ENCODE results near the gene TP53BP1.

Gene TP53BP1

DNA sequence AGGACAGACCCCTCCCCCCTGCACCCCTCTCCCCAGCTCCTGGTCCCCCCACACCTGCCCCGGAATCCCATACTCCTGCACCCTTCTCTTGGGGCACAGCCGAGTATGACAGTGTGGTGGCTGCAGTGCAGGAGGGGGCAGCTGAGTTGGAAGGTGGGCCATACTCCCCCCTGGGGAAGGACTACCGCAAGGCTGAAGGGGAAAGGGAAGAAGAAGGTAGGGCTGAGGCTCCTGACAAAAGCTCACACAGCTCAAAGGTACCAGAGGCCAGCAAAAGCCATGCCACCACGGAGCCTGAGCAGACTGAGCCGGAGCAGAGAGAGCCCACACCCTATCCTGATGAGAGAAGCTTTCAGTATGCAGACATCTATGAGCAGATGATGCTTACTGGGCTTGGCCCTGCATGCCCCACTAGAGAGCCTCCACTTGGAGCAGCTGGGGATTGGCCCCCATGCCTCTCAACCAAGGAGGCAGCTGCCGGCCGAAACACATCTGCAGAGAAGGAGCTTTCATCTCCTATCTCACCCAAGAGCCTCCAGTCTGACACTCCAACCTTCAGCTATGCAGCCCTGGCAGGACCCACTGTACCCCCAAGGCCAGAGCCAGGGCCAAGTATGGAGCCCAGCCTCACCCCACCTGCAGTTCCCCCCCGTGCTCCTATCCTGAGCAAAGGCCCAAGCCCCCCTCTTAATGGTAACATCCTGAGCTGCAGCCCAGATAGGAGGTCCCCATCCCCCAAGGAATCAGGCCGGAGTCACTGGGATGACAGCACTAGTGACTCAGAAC is 34.3 kb upstream of the TP53BP1 start:
- DNase-seq: no peak
- WGBS (ENCODE audit: extremely low coverage, insufficient coverage, low lambda C conversion rate): no CpG with 5 or more reads among the region's 9 CpGs
- no peak overlapping the region for H3K4me2 ChIP-seq (ENCODE audit: low read length)
- H3K56ac ChIP-seq (ENCODE audit: low read length): no peak overlapping the region
- no peak overlapping the region for H2BK120ac ChIP-seq (ENCODE audit: low read depth, low read length)
- no peak overlapping the region for H2AK5ac ChIP-seq (ENCODE audit: low read length)
- no peaks in the 10 kb centered on the region for H3K79me2 ChIP-seq (ENCODE audit: control insufficient read depth, insufficient read depth, low read length)
- H2BK5ac ChIP-seq (ENCODE audit: low read length): no peak overlapping the region
- no peaks in the 10 kb centered on the region for H3K79me1 ChIP-seq (ENCODE audit: low read length)
- no peak overlapping the region for H3K27ac ChIP-seq (ENCODE audit: low read depth, low read length)
- H3K27me3 ChIP-seq (ENCODE audit: insufficient read depth, low read length, poor library complexity): no peaks in the 10 kb centered on the region
- no peak overlapping the region for H4K8ac ChIP-seq (ENCODE audit: low read depth, low read length)
- H3K23ac ChIP-seq (ENCODE audit: low read length): no peak overlapping the region
- no peak overlapping the region for H2BK15ac ChIP-seq (replicated peaks; ENCODE audit: low read depth)
- H3K9ac ChIP-seq (ENCODE audit: low read length): no peak overlapping the region
- peaks cover 8% of the 10 kb centered on the region for H3K4me1 ChIP-seq (ENCODE audit: control insufficient read depth, low read depth, low read length)
- H3K18ac ChIP-seq (ENCODE audit: low read length): no peak overlapping the region
- H3K4me3 ChIP-seq (ENCODE audit: low read length): no peak overlapping the region
- no peaks in the 10 kb centered on the region for H3K36me3 ChIP-seq (ENCODE audit: control insufficient read depth, insufficient read depth, low read length)
- no peak overlapping the region for H3K4ac ChIP-seq (ENCODE audit: low read depth, low read length)
- H4K5ac ChIP-seq (ENCODE audit: low read length): no peak overlapping the region

DNA sequence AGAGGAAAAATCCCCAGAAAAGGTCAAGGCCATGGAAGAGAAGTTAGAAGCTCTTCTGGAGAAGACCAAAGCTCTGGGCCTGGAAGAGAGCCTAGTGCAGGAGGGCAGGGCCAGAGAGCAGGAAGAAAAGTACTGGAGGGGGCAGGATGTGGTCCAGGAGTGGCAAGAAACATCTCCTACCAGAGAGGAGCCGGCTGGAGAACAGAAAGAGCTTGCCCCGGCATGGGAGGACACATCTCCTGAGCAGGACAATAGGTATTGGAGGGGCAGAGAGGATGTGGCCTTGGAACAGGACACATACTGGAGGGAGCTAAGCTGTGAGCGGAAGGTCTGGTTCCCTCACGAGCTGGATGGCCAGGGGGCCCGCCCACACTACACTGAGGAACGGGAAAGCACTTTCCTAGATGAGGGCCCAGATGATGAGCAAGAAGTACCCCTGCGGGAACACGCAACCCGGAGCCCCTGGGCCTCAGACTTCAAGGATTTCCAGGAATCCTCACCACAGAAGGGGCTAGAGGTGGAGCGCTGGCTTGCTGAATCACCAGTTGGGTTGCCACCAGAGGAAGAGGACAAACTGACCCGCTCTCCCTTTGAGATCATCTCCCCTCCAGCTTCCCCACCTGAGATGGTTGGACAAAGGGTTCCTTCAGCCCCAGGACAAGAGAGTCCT is 33.4 kb upstream of the TP53BP1 start:
- Histone ChIP-seq H3K4me2 (ENCODE audit: low read length) (no peak overlapping the region), H2BK15ac (replicated peaks; ENCODE audit: low read depth) (no peak overlapping the region)

DNA sequence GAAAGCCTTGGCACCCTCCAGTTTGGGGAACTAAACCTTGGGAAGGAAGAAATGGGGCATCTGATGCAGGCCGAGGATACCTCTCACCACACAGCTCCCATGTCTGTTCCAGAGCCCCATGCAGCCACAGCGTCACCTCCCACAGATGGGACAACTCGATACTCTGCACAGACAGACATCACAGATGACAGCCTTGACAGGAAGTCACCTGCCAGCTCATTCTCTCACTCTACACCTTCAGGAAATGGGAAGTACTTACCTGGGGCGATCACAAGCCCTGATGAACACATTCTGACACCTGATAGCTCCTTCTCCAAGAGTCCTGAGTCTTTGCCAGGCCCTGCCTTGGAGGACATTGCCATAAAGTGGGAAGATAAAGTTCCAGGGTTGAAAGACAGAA is 32.2 kb upstream of the TP53BP1 start:
- H3K27ac ChIP-seq (ENCODE audit: low read depth, low read length): no peak overlapping the region
- H3K23ac ChIP-seq (ENCODE audit: low read length): no peak overlapping the region
- no peak overlapping the region for H2BK5ac ChIP-seq (ENCODE audit: low read length)
- H3K79me2 ChIP-seq (ENCODE audit: control insufficient read depth, insufficient read depth, low read length): no peaks in the 10 kb centered on the region
- H3K56ac ChIP-seq (ENCODE audit: low read length): no peak overlapping the region
- no peak overlapping the region for H3K4me2 ChIP-seq (ENCODE audit: low read length)
- no peak for DNase-seq
- no peak overlapping the region for H3K18ac ChIP-seq (ENCODE audit: low read length)
- no CpG with 5 or more reads among the region's 4 CpGs for WGBS (ENCODE audit: extremely low coverage, insufficient coverage, low lambda C conversion rate)
- no peaks in the 10 kb centered on the region for H3K36me3 ChIP-seq (ENCODE audit: control insufficient read depth, insufficient read depth, low read length)
- no peaks in the 10 kb centered on the region for H3K27me3 ChIP-seq (ENCODE audit: insufficient read depth, low read length, poor library complexity)
- H3K4me3 ChIP-seq (ENCODE audit: low read length): no peak overlapping the region
- H3K9ac ChIP-seq (ENCODE audit: low read length): no peak overlapping the region
- H4K5ac ChIP-seq (ENCODE audit: low read length): no peak overlapping the region
- no peak overlapping the region for H3K4ac ChIP-seq (ENCODE audit: low read depth, low read length)
- no peak overlapping the region for H2AK5ac ChIP-seq (ENCODE audit: low read length)
- no peak overlapping the region for H2BK120ac ChIP-seq (ENCODE audit: low read depth, low read length)
- no peak overlapping the region for H2BK15ac ChIP-seq (replicated peaks; ENCODE audit: low read depth)
- H3K79me1 ChIP-seq (ENCODE audit: low read length): no peaks in the 10 kb centered on the region
- no peaks in the 10 kb centered on the region for H3K4me1 ChIP-seq (ENCODE audit: control insufficient read depth, low read depth, low read length)
- H4K8ac ChIP-seq (ENCODE audit: low read depth, low read length): no peak overlapping the region

More for the DNA sequence above, 33.4 kb upstream of the TP53BP1 start:
- Histone ChIP-seq H3K79me2 (ENCODE audit: control insufficient read depth, insufficient read depth, low read length) (no peaks in the 10 kb centered on the region), H4K5ac (ENCODE audit: low read length) (no peak overlapping the region), H3K18ac (ENCODE audit: low read length) (no peak overlapping the region), H2BK5ac (ENCODE audit: low read length) (no peak overlapping the region), H4K8ac (ENCODE audit: low read depth, low read length) (no peak overlapping the region), H3K9ac (ENCODE audit: low read length) (no peak overlapping the region), H3K36me3 (ENCODE audit: control insufficient read depth, insufficient read depth, low read length) (no peaks in the 10 kb centered on the region), H3K27me3 (ENCODE audit: insufficient read depth, low read length, poor library complexity) (no peaks in the 10 kb centered on the region), H3K4me1 (ENCODE audit: control insufficient read depth, low read depth, low read length) (peaks cover 5% of the 10 kb centered on the region), H2AK5ac (ENCODE audit: low read length) (no peak overlapping the region), H3K27ac (ENCODE audit: low read depth, low read length) (no peak overlapping the region), H3K4ac (ENCODE audit: low read depth, low read length) (no peak overlapping the region), H3K23ac (ENCODE audit: low read length) (no peak overlapping the region), H2BK120ac (ENCODE audit: low read depth, low read length) (no peak overlapping the region), H3K79me1 (ENCODE audit: low read length) (no peaks in the 10 kb centered on the region), H3K56ac (ENCODE audit: low read length) (no peak overlapping the region), H3K4me3 (ENCODE audit: low read length) (no peak overlapping the region)
- no peak for DNase-seq
- no CpG with 5 or more reads among the region's 11 CpGs for WGBS (ENCODE audit: extremely low coverage, insufficient coverage, low lambda C conversion rate)

DNA sequence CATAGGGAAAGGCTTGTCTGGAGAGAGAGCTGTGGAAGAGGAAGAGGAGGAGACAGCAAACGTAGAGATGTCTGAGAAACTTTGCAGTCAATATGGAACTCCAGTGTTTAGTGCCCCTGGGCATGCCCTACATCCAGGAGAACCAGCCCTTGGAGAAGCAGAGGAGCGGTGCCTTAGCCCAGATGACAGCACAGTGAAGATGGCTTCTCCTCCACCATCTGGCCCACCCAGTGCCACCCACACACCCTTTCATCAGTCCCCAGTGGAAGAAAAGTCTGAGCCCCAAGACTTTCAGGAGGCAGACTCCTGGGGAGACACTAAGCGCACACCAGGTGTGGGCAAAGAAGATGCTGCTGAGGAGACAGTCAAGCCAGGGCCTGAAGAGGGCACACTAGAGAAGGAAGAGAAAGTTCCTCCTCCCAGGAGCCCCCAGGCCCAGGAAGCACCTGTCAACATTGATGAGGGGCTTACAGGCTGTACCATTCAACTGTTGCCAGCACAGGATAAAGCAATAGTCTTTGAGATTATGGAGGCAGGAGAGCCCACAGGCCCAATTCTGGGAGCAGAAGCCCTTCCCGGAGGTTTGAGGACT is 31.4 kb upstream of the TP53BP1 start:
- no peak overlapping the region for H2BK5ac ChIP-seq (ENCODE audit: low read length)
- no peak overlapping the region for H3K27ac ChIP-seq (ENCODE audit: low read depth, low read length)
- H2BK15ac ChIP-seq (replicated peaks; ENCODE audit: low read depth): no peak overlapping the region
- H3K23ac ChIP-seq (ENCODE audit: low read length): no peak overlapping the region
- no peak overlapping the region for H4K5ac ChIP-seq (ENCODE audit: low read length)
- no peak overlapping the region for H3K4ac ChIP-seq (ENCODE audit: low read depth, low read length)
- H2BK120ac ChIP-seq (ENCODE audit: low read depth, low read length): no peak overlapping the region
- DNase-seq: no peak
- no peaks in the 10 kb centered on the region for H3K4me1 ChIP-seq (ENCODE audit: control insufficient read depth, low read depth, low read length)
- no peak overlapping the region for H3K4me3 ChIP-seq (ENCODE audit: low read length)
- H3K4me2 ChIP-seq (ENCODE audit: low read length): no peak overlapping the region
- H3K79me2 ChIP-seq (ENCODE audit: control insufficient read depth, insufficient read depth, low read length): no peaks in the 10 kb centered on the region
- no peak overlapping the region for H3K18ac ChIP-seq (ENCODE audit: low read length)
- no peak overlapping the region for H3K56ac ChIP-seq (ENCODE audit: low read length)
- H3K9ac ChIP-seq (ENCODE audit: low read length): no peak overlapping the region
- H4K8ac ChIP-seq (ENCODE audit: low read depth, low read length): no peak overlapping the region
- no peaks in the 10 kb centered on the region for H3K79me1 ChIP-seq (ENCODE audit: low read length)
- H3K36me3 ChIP-seq (ENCODE audit: control insufficient read depth, insufficient read depth, low read length): no peaks in the 10 kb centered on the region
- no peak overlapping the region for H2AK5ac ChIP-seq (ENCODE audit: low read length)
- no peaks in the 10 kb centered on the region for H3K27me3 ChIP-seq (ENCODE audit: insufficient read depth, low read length, poor library complexity)
- no CpG with 5 or more reads among the region's 4 CpGs for WGBS (ENCODE audit: extremely low coverage, insufficient coverage, low lambda C conversion rate)

DNA sequence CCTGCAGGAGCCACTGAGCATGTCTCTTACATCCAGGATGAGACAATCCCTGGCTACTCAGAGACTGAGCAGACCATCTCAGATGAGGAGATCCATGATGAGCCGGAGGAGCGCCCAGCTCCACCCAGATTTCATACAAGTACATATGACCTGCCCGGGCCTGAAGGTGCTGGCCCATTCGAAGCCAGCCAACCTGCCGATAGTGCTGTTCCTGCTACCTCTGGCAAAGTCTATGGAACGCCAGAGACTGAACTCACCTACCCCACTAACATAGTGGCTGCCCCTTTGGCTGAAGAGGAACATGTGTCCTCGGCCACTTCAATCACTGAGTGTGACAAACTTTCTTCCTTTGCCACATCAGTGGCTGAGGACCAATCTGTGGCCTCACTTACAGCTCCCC is 30.7 kb upstream of the TP53BP1 start:
- H3K4ac ChIP-seq (ENCODE audit: low read depth, low read length): no peak overlapping the region
- H3K23ac ChIP-seq (ENCODE audit: low read length): no peak overlapping the region
- peaks cover 1% of the 10 kb centered on the region for H3K27me3 ChIP-seq (ENCODE audit: insufficient read depth, low read length, poor library complexity)
- no peaks in the 10 kb centered on the region for H3K4me1 ChIP-seq (ENCODE audit: control insufficient read depth, low read depth, low read length)
- no peaks in the 10 kb centered on the region for H3K79me1 ChIP-seq (ENCODE audit: low read length)
- no peak for DNase-seq
- no peak overlapping the region for H2BK15ac ChIP-seq (replicated peaks; ENCODE audit: low read depth)
- H3K27ac ChIP-seq (ENCODE audit: low read depth, low read length): no peak overlapping the region
- H4K8ac ChIP-seq (ENCODE audit: low read depth, low read length): no peak overlapping the region
- H4K5ac ChIP-seq (ENCODE audit: low read length): no peak overlapping the region
- H3K56ac ChIP-seq (ENCODE audit: low read length): no peak overlapping the region
- no peak overlapping the region for H3K4me3 ChIP-seq (ENCODE audit: low read length)
- no peak overlapping the region for H3K4me2 ChIP-seq (ENCODE audit: low read length)
- no peak overlapping the region for H2BK120ac ChIP-seq (ENCODE audit: low read depth, low read length)
- no peaks in the 10 kb centered on the region for H3K79me2 ChIP-seq (ENCODE audit: control insufficient read depth, insufficient read depth, low read length)
- no peak overlapping the region for H3K9ac ChIP-seq (ENCODE audit: low read length)
- no peak overlapping the region for H2AK5ac ChIP-seq (ENCODE audit: low read length)
- H3K18ac ChIP-seq (ENCODE audit: low read length): no peak overlapping the region
- WGBS (ENCODE audit: extremely low coverage, insufficient coverage, low lambda C conversion rate): no CpG with 5 or more reads among the region's 7 CpGs
- H3K36me3 ChIP-seq (ENCODE audit: control insufficient read depth, insufficient read depth, low read length): no peaks in the 10 kb centered on the region
- no peak overlapping the region for H2BK5ac ChIP-seq (ENCODE audit: low read length)
